Measurements from ENCODE around the gene MPND. TPM values are rescaled to one million over a fixed set of nuclear protein-coding genes. Genes with fewer than 3 reads are reported as not detected.

Gene MPND
- total RNA-seq, 1 donor from 2014 or later: 10.7 TPM

GRCh38 chr19:4365791-4366665 lies 22.7 kb downstream of the MPND start:
- DNase-seq (ENCODE audit: low read depth, low spot score): no peak

GRCh38 chr19:4366666-4367335 lies 23.4 kb downstream of the MPND start:
- DNase-seq (ENCODE audit: low read depth, low spot score): no peak

- no peak for DNase-seq (ENCODE audit: low read depth, low spot score)
Measured at GRCh38 chr19:4367336-4367723, 24.0 kb downstream of the MPND start.

- no peak for DNase-seq (ENCODE audit: low read depth, low spot score)
Measured at GRCh38 chr19:4367781-4368127, 24.4 kb downstream of the MPND start.

GRCh38 chr19:4368128-4368820 lies 24.9 kb downstream of the MPND start:
- DNase-seq (ENCODE audit: low read depth, low spot score): no peak

GRCh38 chr19:4369109-4369887 lies 25.9 kb downstream of the MPND start:
- DNase-seq (ENCODE audit: low read depth, low spot score): no peak

- DNase-seq (ENCODE audit: low read depth, low spot score): no peak
Measured at GRCh38 chr19:4369888-4370260, 26.5 kb downstream of the MPND start.

GRCh38 chr19:4370418-4371041 lies 27.2 kb downstream of the MPND start:
- no peak for DNase-seq (ENCODE audit: low read depth, low spot score)

- DNase-seq (ENCODE audit: low read depth, low spot score): no peak
Measured at GRCh38 chr19:4371247-4372164, 28.1 kb downstream of the MPND start.

- DNase-seq (ENCODE audit: low read depth, low spot score): no peak
Measured at GRCh38 chr19:4372165-4373012, 29.0 kb downstream of the MPND start.

GRCh38 chr19:4373013-4373367 lies 29.6 kb downstream of the MPND start:
- no peak for DNase-seq (ENCODE audit: low read depth, low spot score)

- no peak for DNase-seq (ENCODE audit: low read depth, low spot score)
Measured at GRCh38 chr19:4373601-4374497, 30.5 kb downstream of the MPND start.

GRCh38 chr19:4374498-4375163 lies 31.3 kb downstream of the MPND start:
- no peak for DNase-seq (ENCODE audit: low read depth, low spot score)

- no peak for DNase-seq (ENCODE audit: low read depth, low spot score)
Measured at GRCh38 chr19:4375164-4376027, 32.0 kb downstream of the MPND start.

- no peak for DNase-seq (ENCODE audit: low read depth, low spot score)
Measured at GRCh38 chr19:4376028-4376670, 32.8 kb downstream of the MPND start.

GRCh38 chr19:4376671-4376990 lies 33.3 kb downstream of the MPND start:
- no peak for DNase-seq (ENCODE audit: low read depth, low spot score)

Measured in pulmonary artery endothelial cell (primary cell).